Measurements from ENCODE around the gene ATP6V0B. TPM values are rescaled to one million over a fixed set of nuclear protein-coding genes. Genes with fewer than 3 reads are reported as not detected.

The ATP6V0B gene
- total and polyA plus RNA-seq, 9 of the 15 experiments (the other 6 are each of a cell fraction or from before 2014, with no cell fraction given): 137 to 328 (median 220) TPM

GRCh38 chr1:43946236-43947060 lies 28.3 kb upstream of the ATP6V0B start, which contains the start of gene IPO13 (continued):
- TF ChIP-seq HOMEZ (CRISPR knock-in tag; IDR thresholded peaks at IDR 0.05) (no peak), HES1 (IDR thresholded peaks at IDR 0.05; ENCODE audit: low read depth) (no peak), SRSF7 (optimal IDR thresholded peaks at IDR 0.05; ENCODE audit: low read depth, low read length) (no peak), SOX6 (IDR thresholded peaks at IDR 0.05) (peak; percentile 66; the same call in 1 of the 2 replicates), ZFP91 (CRISPR knock-in tag; IDR thresholded peaks at IDR 0.05) (peak; percentile 70), NUFIP1 (IDR thresholded peaks at IDR 0.05; ENCODE audit: partially characterized antibody) (no peak), KAT2B (IDR thresholded peaks at IDR 0.05; ENCODE audit: low read depth, low read length) (peak; percentile 36), ZFP30 (CRISPR knock-in tag; IDR thresholded peaks at IDR 0.05; ENCODE audit: borderline replicate concordance) (no peak), CXXC5 (CRISPR knock-in tag; IDR thresholded peaks at IDR 0.05) (peak; percentile 98), ARID2 (IDR thresholded peaks at IDR 0.05) (peak; percentile 65), ZNF778 (CRISPR knock-in tag; IDR thresholded peaks at IDR 0.05) (no peak), ZBTB12 (CRISPR knock-in tag; IDR thresholded peaks at IDR 0.05) (peak; percentile 11; the same call in 1 of the 2 replicates), ZNF282 (CRISPR knock-in tag; IDR thresholded peaks at IDR 0.05) (no peak), C11orf30 (IDR thresholded peaks at IDR 0.05; ENCODE audit: low read depth) (peak; percentile 76), RBBP5 (IDR thresholded peaks at IDR 0.05; ENCODE audit: borderline replicate concordance, insufficient read depth, low read length, poor library complexity, severe bottlenecking) (peak; percentile 88), ZNF324 (CRISPR knock-in tag; IDR thresholded peaks at IDR 0.05) (no peak), BCLAF1 (IDR thresholded peaks at IDR 0.05; ENCODE audit: borderline replicate concordance in 1 of 2, control insufficient read depth in 1 of 2, low read depth in 2 of 2, low read length in 1 of 2) (no peak), NFRKB (IDR thresholded peaks at IDR 0.05; ENCODE audit: low read depth) (no peak), ZBTB8A (IDR thresholded peaks at IDR 0.05; ENCODE audit: partially characterized antibody) (no peak)

Measured in K562 (cell line).